Urinary bladder (tissue), 4 donors: ENCODE results near the gene H1-8. TPM values are rescaled to one million over a fixed set of nuclear protein-coding genes. Genes with fewer than 3 reads are reported as not detected.

Experiments used
- DNase-seq: peaks from one replicate; pipeline ENCODE4 v3.0.0-alpha.2; 2015; ENCODE audit errors: extremely low spot score
- H3K27ac ChIP-seq: one replicate; pipeline ENCODE4 v1.5.1; 2013; ENCODE audit warnings: low read depth, mild to moderate bottlenecking, moderate library complexity
- H3K36me3 ChIP-seq: one replicate; pipeline ENCODE4 v1.6.1; 2013; ENCODE audit warnings: mild to moderate bottlenecking, moderate library complexity; ENCODE audit not compliant: insufficient read depth
- H3K4me1 ChIP-seq: one replicate; pipeline ENCODE4 v1.6.1; 2013; ENCODE audit warnings: mild to moderate bottlenecking, moderate library complexity; ENCODE audit not compliant: insufficient read depth
- H3K4me3 ChIP-seq: one replicate; pipeline ENCODE4 v1.5.1; 2013; ENCODE audit warnings: low read depth, low read length
- whole genome bisulfite sequencing: extraction: QIAGEN DNeasy Blood & Tissue Kit; methylation state at CpG from one replicate; pipeline ENCODE4 v1.1.7; 2013; 5-methylcytosine and 5-hydroxymethylcytosine counted together
- polyA plus RNA-seq: library from polyadenylated mRNA; stranded (reverse); fragments of 200-250 nt; gene quantifications from one replicate; pipeline ENCODE4 v1.2.3, GENCODE V29; 2013
- total RNA-seq: library from RNA; depleted of rRNA; stranded (reverse); fragments of >200 nt; gene quantifications from one replicate; pipeline ENCODE4 v1.2.3, GENCODE V29; 2014
- donor health status: healthy with polysubstance abuse.
- donor health status: healthy.

Gene H1-8
- total and polyA plus RNA-seq, 2 donors = not detected

DNA sequence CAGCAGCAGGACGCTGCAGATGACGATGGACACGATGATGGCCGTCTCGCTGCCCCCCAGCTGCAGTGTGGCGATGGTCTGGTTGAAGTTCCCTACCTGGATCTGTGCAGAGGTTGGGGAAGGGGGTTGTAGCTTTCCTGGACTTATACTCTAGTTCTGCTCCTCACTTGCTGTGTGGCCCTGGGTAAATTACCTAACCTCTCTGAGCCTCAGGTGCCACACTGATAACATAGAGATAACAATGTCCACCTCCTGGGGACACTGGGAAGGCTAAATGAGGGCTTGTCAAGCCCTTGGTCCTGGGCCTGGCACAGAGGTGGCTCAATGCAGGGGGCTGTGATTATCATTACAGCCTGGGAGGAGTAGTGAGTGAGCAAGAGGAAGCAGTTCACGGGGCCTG, 26.9 kb downstream of the H1-8 start:
- 88% methylated on average over 7 of the region's 7 CpGs for WGBS
- peaks cover 2% of the 10 kb centered on the region for H3K36me3 ChIP-seq
- DNase-seq = no peak
- no peak overlapping the region for H3K27ac ChIP-seq
- no peaks in the 10 kb centered on the region for H3K4me1 ChIP-seq
- no peak overlapping the region for H3K4me3 ChIP-seq

DNA sequence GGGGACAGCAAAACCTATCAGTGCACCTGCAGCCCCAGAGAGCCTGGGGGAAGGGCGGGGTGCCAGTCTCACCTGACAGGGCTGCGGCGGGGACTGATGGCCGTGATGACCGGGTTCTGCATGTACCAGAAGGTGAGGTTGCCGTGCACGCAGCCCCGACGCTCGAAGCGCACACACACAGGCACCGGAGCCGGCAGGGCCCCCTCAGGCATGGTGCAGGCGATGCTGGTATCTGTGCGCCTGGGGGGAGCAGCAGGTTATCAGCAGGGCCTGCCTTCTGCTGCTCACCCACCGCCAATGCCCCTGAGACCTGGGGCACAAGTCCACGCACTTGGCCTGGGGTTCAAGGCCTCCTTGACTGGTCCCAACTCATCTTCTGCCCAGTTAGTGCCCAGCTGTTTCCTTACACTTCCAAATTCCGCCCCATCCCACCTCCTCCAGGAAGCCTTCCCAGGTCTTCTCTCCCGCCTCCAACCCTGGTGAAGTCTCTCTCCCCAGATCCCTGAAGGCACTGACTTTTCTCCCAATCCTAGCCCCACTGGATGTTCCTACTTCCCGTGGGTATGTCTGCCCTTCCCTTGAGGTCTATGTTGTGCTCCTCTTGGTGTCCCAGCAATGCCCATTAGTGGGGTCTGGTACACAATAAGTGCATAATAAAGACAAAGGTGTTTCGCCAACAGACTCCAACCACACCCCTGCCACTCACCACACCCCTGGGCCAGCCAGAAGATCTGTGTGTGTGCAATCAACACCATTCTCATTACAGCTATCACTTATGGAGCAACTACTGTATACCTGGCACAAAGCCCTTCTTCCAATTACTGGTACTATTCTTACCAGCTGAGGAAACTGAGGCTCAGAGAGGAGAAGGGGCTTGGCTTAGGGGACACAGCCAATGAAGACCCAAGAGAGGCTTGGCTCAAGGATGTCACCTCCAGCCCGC, 28.9 kb downstream of the H1-8 start:
- Histone ChIP-seq H3K36me3 (peaks cover 2% of the 10 kb centered on the region), H3K4me3 (no peak overlapping the region), H3K27ac (no peak overlapping the region), H3K4me1 (no peaks in the 10 kb centered on the region)
- WGBS = 96% methylated on average over 22 of the region's 22 CpGs
- no peak for DNase-seq

DNA sequence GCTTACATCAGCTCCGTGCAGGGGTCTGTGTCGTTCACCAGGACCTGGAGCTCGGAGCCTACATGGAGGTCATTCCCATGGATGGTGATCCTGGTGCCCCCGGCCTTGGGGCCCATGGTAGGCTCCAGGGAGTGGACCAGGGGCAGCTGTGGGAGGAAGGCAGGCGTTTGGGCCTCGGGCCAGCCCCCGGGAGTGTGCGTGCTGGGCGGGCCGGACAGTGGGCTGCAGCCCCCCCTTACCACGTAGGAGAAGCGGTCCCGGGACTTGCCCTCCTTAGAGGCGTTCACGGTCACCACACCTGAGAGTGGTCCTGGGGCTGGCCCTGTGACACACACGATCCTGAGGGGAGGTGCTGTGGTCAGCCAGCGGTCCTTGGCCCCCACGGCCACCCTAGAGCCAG, 29.6 kb downstream of the H1-8 start:
- 84% methylated on average over 18 of the region's 18 CpGs for WGBS
- Histone ChIP-seq H3K36me3 (peaks cover 2% of the 10 kb centered on the region), H3K27ac (no peak overlapping the region), H3K4me1 (no peaks in the 10 kb centered on the region), H3K4me3 (no peak overlapping the region)
- DNase-seq = no peak

DNA sequence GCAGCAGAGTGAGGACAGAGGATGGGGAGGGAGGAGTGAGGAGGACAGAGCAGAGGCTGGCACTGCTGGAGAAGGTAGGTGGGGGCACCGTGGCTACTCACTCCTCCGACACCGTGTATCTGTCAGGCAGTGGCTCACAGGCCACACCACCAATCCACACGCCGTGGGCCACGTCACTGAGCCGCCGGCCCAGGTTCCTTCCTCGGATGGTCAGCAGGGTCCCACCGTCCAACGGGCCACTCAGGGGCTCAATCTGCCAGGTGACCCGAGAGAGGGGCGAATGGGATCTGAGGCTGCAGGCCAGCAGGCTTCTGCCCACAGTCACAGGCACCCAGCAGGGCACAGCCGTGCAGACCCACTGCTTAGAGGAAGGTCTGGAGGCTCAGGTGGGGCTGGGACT, 30.5 kb downstream of the H1-8 start:
- Histone ChIP-seq H3K27ac (no peak overlapping the region), H3K4me3 (no peak overlapping the region), H3K36me3 (peaks cover 3% of the 10 kb centered on the region), H3K4me1 (no peaks in the 10 kb centered on the region)
- no peak for DNase-seq
- WGBS = 91% methylated on average over 14 of the region's 14 CpGs

DNA sequence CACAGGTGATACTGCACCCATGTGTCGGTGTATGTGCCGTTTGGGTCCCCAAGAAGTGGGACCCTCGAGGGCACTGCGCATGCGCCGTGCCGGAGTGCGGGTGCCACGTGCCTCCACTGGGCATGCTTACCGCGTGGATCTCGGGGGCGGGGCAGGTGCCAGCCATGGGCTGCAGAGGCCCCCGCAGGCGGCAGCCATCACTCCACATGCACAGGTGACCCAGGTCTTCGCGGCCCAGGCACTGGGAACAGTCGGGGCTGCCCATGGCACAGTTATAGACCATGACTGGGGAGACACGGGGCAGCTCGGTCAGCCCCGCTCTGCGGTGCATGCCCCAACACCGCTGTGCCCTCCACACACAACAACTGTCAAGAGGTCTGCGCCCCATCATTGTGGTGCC, 31.2 kb downstream of the H1-8 start:
- Histone ChIP-seq H3K36me3 (peaks cover 3% of the 10 kb centered on the region), H3K27ac (no peak overlapping the region)
- WGBS = 96% methylated on average over 24 of the region's 24 CpGs

DNA sequence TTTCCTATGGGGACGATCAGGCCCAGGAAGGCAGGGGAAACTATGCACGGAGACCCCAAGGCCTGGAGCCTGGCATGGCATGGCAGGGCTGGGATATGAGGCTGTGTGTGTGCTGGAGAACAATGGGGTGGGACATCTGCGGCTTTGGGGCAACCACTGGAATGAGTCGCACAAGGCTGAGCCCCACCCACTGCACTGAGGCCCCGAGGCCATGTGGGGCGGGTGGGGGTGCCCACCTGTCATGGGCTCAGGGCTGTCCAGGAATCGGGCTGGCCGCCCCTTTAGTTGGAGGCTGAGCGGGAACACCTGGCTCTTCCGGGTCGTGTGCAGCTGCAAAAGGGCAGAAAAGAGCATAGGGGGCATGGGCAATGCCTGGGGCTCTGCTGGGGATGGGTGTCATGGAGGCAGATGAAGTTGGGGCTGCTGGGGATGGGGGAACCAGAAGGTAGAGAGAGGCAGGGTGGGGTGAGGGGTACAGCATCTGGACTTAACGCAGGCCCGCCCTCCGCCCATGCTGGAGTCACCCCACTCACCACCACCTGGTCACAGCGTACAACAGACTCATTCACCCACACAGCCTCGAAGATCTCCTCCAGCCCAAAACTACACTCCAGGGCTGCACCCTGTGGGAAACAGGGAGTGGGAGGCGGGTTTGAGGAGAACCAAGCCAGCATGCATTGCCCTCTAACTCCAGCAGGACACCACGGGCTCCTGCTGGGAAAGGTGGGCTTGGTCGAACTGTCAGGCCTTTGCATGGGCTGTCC, 32.4 kb downstream of the H1-8 start:
- no peaks in the 10 kb centered on the region for H3K4me1 ChIP-seq
- H3K27ac ChIP-seq = no peak overlapping the region
- no peak overlapping the region for H3K4me3 ChIP-seq
- no peak for DNase-seq
- WGBS = 88% methylated on average over 19 of the region's 19 CpGs
- H3K36me3 ChIP-seq = peaks cover 2% of the 10 kb centered on the region

More for the DNA sequence above, 31.2 kb downstream of the H1-8 start:
- no peak overlapping the region for H3K4me3 ChIP-seq
- H3K4me1 ChIP-seq = no peaks in the 10 kb centered on the region
- no peak for DNase-seq

DNA sequence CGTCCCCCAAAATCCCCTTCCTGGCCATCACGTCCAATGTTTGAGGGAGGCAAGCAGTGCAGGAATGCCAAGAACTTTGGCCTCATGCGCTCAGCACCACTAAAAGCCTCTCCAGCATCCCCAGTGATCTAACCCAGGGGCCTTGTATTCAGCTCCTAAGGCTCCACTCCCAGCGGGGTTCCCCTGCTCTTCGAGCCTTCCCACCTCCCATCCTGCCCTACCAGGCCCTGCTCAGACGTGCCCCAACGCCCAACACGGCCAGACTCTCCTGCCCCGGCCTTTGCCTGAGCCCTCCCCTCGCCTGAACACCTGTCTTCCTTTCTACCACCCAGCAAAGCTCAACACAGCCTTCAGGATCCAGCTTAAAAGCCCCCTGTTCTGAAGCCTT, 33.0 kb downstream of the H1-8 start:
- H3K36me3 ChIP-seq = peaks cover 2% of the 10 kb centered on the region
- H3K4me3 ChIP-seq = no peak overlapping the region
- H3K4me1 ChIP-seq = no peaks in the 10 kb centered on the region
- DNase-seq = no peak
- WGBS = 89% methylated on average over 10 of the region's 10 CpGs
- H3K27ac ChIP-seq = no peak overlapping the region

DNA sequence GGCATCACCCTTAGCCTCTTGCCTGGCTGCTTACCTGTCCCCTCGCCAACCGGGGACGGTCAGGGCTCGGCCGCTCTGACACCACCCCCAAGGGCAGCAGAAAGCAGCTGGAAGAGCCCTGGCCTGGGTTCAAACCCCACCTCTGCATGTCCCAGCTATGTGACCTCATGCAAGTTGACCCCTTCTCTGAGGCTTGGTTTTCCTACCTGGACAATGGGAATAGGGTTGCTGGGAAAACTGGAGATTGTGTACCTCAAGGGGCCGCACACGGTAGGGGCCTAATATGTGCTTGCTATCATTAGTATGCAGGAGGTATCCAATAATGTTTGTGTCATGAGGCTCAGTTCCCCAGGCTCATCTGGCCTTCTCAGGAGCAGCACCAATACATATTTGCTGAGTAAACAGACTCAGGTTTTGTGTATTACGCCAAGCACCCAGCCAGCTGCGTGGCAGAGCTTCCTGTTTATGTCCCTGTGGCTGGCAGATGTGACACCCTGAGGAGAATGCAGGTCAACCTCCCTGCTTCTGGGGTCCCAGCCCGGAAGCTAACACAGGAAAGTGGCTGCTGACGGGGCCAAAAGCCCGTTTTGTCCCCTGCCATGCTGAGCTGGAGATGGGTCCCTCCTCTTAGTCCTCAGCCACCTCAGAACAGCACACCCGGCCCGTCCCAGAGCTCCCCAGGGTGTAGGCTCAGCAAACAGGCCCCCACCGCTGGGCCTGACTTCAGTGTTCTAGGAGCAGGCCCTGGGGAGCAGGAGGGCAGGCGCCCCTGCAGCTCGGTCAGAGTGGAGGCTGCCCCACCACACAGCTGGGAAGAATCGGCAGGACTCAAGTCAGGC, 33.8 kb downstream of the H1-8 start:
- H3K27ac ChIP-seq = peak overlapping the region; percentile 11
- DNase-seq = no peak
- peaks cover 2% of the 10 kb centered on the region for H3K36me3 ChIP-seq
- H3K4me1 ChIP-seq = no peaks in the 10 kb centered on the region
- 75% methylated on average over 18 of the region's 18 CpGs for WGBS
- no peak overlapping the region for H3K4me3 ChIP-seq

DNA sequence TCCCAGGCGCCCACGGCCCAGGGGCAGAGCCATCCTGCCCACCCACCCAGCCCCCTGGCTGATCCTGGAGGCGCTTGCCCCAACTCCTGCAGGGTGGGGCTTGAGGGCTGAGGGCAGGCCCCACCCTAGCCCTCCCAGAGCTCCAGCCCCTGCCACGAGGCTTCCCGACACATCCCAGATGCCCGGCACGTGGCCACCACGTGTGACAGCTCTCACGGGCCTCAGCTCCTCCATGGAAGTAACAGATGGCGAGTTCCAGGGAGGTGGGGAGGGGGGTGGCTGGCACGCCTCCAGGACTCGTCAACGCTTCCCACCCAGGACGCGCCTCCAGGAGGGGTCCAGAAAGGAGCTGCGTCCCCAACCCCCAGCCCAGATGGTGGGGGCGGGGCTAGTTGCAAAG, 34.4 kb downstream of the H1-8 start:
- H3K27ac ChIP-seq = peak overlapping the region; percentile 11
- H3K4me3 ChIP-seq = no peak overlapping the region
- DNase-seq = no peak
- 47% methylated on average over 17 of the region's 17 CpGs for WGBS
- H3K36me3 ChIP-seq = peaks cover 2% of the 10 kb centered on the region
- no peaks in the 10 kb centered on the region for H3K4me1 ChIP-seq

DNA sequence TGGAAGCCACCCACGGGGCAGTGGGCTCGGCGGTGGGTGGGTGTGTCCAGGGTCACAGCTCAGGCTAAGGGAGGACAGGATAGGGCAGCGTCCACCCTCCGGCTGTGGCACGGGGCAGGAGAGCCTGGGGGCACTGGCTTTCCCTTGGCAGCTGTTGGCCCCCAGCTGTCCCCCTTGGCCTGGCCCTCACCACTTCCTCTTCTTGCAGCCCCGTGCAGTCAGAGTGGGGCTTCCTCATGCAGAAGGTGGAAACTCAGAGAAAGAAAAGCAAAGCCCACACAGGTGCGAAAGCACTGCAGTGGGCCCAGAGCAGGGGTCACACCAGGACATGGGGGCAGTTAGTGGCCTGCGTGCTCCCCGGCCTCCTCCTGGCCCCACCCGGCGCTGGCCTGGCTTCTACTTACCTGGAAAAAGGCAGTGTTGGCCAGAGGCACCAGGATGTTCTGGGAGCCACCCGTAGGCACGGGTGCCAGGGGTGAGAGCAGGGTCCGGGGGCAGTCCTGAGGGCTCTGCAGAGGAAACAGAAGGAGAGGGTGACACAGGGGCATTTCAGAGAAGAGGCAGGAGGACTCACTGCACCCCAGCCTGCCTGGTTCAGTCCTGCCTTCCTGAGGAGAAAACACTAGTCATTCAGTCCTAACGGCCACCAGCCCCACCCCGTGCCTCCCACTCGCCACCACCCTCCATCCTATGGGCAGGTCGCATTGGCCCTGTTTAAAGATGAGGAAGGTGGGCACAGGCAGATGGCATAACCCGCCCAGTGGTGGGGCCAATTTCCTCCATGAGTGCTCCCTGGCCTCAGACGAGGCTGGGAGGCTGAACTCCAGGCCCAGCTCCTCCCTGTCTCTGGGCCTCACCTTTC, 35.2 kb downstream of the H1-8 start:
- WGBS = 87% methylated on average over 21 of the region's 21 CpGs

DNA sequence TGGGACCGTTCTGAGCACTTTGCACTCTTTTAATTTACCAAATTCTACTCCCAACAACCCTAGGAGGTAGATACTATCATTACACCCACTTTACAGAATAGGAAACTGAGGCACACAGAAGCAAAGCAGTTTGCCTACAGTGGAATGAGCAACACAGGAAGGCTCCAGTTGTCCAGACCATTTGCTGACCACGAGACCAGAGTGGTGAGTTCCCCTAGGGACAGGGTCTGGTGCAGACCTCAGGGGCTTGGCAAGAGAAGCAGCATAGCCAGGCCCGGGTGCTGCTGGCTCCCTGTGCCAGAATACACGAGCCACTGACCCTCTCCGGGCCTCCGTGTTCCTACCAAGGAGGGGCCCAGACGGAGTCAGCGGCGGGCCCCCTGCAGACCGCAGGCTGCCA, 37.0 kb downstream of the H1-8 start:
- Histone ChIP-seq H3K36me3 (peaks cover 2% of the 10 kb centered on the region), H3K4me1 (no peaks in the 10 kb centered on the region), H3K27ac (no peak overlapping the region), H3K4me3 (no peak overlapping the region)
- WGBS = 88% methylated on average over 10 of the region's 10 CpGs
- no peak for DNase-seq

More for the DNA sequence above, 35.2 kb downstream of the H1-8 start:
- DNase-seq = no peak
- Histone ChIP-seq H3K36me3 (peaks cover 2% of the 10 kb centered on the region), H3K4me3 (no peak overlapping the region), H3K27ac (no peak overlapping the region), H3K4me1 (no peaks in the 10 kb centered on the region)

DNA sequence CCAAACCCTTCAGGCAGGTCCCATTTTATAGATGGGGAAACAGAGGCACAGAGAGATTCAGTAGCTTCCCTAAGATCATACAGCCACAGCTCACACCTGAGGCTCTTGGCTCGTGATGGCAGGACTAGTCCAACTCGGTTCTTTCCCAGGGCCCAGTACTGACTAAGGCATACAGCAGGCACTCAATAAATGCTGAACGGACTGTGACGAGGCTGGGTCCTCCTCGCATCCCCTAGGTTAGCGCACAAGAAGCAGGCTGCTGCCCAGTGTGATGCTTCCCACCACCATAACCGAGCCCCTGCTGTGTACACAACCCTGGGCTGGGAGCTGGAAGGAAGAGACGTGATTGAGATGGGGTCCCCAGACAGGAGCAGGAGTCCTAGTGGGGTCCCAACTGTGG, 38.6 kb downstream of the H1-8 start:
- WGBS = 91% methylated on average over 8 of the region's 8 CpGs
- Histone ChIP-seq H3K4me1 (no peaks in the 10 kb centered on the region), H3K27ac (no peak overlapping the region), H3K36me3 (peaks cover 2% of the 10 kb centered on the region), H3K4me3 (no peak overlapping the region)
- no peak for DNase-seq

DNA sequence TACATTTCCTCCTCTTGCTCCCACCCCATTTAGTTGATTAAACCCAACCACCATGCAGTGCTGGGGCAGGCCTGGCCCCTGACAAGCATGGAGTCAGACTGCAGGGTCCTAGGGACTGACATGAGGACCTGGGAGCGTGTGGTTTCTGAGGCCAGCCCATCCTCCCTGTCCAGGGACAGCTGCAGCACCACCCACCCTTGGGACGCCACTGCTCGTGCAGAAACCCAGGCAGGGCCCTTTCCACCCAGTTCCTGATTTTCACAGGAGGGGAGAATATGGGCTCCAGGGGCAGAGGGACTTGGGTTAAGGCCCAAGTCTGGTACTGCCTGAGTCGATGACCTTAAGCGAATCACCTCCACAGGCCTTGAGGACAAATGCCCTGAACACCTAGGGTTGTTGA, 39.8 kb downstream of the H1-8 start:
- Histone ChIP-seq H3K36me3 (no peaks in the 10 kb centered on the region), H3K27ac (no peak overlapping the region), H3K4me1 (no peaks in the 10 kb centered on the region), H3K4me3 (no peak overlapping the region)
- DNase-seq = no peak
- 89% methylated on average over 5 of the region's 5 CpGs for WGBS
